GM19438 (cell line): ENCODE data around the gene E2F4.

Experiments
- ATAC-seq: cut with Tn5 transposase; IDR thresholded peaks from one replicate; pipeline ENCODE4 v1.9.1; 2021; ENCODE audit warnings: low read depth; ENCODE audit not compliant: unreplicated experiment

Gene E2F4

GRCh38 chr16:67173323-67173722, 18.6 kb upstream of the E2F4 start:
- no peak for ATAC-seq

- ATAC-seq, result peak; percentile 46
Observed at GRCh38 chr16:67173808-67174705, 17.9 kb upstream of the E2F4 start.

- ATAC-seq, result no peak
Observed at GRCh38 chr16:67174706-67175231, 17.2 kb upstream of the E2F4 start.

- ATAC-seq, result no peak
Observed at GRCh38 chr16:67176662-67177061, 15.3 kb upstream of the E2F4 start.

GRCh38 chr16:67177743-67178699, 13.9 kb upstream of the E2F4 start:
- no peak for ATAC-seq

GRCh38 chr16:67179421-67180080, 12.4 kb upstream of the E2F4 start:
- no peak for ATAC-seq

- no peak for ATAC-seq
Observed at GRCh38 chr16:67180166-67180565, 11.8 kb upstream of the E2F4 start.

- no peak for ATAC-seq
Observed at GRCh38 chr16:67181346-67181745, 10.6 kb upstream of the E2F4 start.

GRCh38 chr16:67182288-67182687, 9.7 kb upstream of the E2F4 start:
- ATAC-seq, result no peak

GRCh38 chr16:67183284-67183626, 8.7 kb upstream of the E2F4 start:
- no peak for ATAC-seq

- peak; percentile 95 for ATAC-seq
Observed at GRCh38 chr16:67183627-67184452, 8.1 kb upstream of the E2F4 start, which contains the start of gene MATCAP1. MATCAP1 (minus strand) TSS chr16:67183963; CDS start chr16:67180610, 3,353 bp downstream.

- ATAC-seq, result peak; percentile 3
Observed at GRCh38 chr16:67184453-67184994, 7.4 kb upstream of the E2F4 start.

GRCh38 chr16:67184995-67185650, 6.8 kb upstream of the E2F4 start:
- no peak for ATAC-seq

GRCh38 chr16:67185651-67186134, 6.3 kb upstream of the E2F4 start:
- ATAC-seq, result no peak

GRCh38 chr16:67186550-67186950, 5.4 kb upstream of the E2F4 start:
- ATAC-seq, result no peak

- no peak for ATAC-seq
Observed at GRCh38 chr16:67187175-67187890, 4.6 kb upstream of the E2F4 start.

- ATAC-seq, result no peak
Observed at GRCh38 chr16:67188323-67188722, 3.6 kb upstream of the E2F4 start.

GRCh38 chr16:67188798-67189197, 3.2 kb upstream of the E2F4 start:
- ATAC-seq, result no peak
